Motor neuron (in vitro differentiated cells): ENCODE results near the gene HHATL. TPM values are rescaled to one million over a fixed set of nuclear protein-coding genes. Genes with fewer than 3 reads are reported as not detected.
A peak's percentile ranks its signal among the peaks of the same experiment; 100 is the strongest.

ENCODE experiments used
- ATAC-seq, 8 experiments: fragments of 200-7000 bp; cut with Tn5 transposase; replicated peaks in 6 of 8; 2 replicates each; pipeline ENCODE4 v1.8.0; 2021; ENCODE audit warnings: mild to moderate bottlenecking in 8 of 8, moderate library complexity in 8 of 8
- H3K27ac ChIP-seq, 2 donors: fragments of 250-450 bp; sonication (Bioruptor Pico); 2 replicates each; pipeline ENCODE4 v1.9.0; 2021; ENCODE audit warnings: antibody characterized with exemption in 2 of 2, mild to moderate bottlenecking in 2 of 2, moderate library complexity in 1 of 2
- H3K4me1 ChIP-seq, 2 donors: fragments of 250-450 bp; sonication (Bioruptor Pico); replicated peaks in 1 of 2; 2 replicates each; pipeline ENCODE4 v1.6.1; 2021; ENCODE audit warnings: antibody characterized with exemption in 2 of 2, mild to moderate bottlenecking in 2 of 2, moderate library complexity in 1 of 2
- H3K4me3 ChIP-seq, 5 donors: fragments of 250-450 bp; sonication (Bioruptor Pico); 2 replicates each; pipeline ENCODE4 v1.9.0; 2021; ENCODE audit warnings: antibody characterized with exemption in 5 of 5, mild to moderate bottlenecking in 5 of 5, moderate library complexity in 4 of 5
- WGBS, 10 experiments: fragments of 450-650 bp; shearing (Covaris generic); methylation state at CpG; one replicate each; pipeline ENCODE4 v1.0.0; 2022; 5-methylcytosine and 5-hydroxymethylcytosine counted together
- in situ Hi-C, 9 experiments: fragments of 400-800 bp; cut with MboI; loops; one replicate each; pipeline ENCODE4 v1.15.0; 2021; ENCODE audit warnings: low sequenced_read_pairs in 9 of 9, low pct_unique_long_range_greater_than_20kb in 2 of 9; ENCODE audit not compliant: unreplicated experiment in 9 of 9
- total RNA-seq, 8 experiments: library from RNA; unstranded; fragments of 300-600 nt; gene quantifications; 2 replicates each; pipeline versions ENCODE4 v1.2.3 to v1.2.4, GENCODE V29; 2022

Gene HHATL
- total RNA-seq, 8 experiments from 2014 or later: 0.22 to 2.6 (median 1.2) TPM; not detected in 2

DNA sequence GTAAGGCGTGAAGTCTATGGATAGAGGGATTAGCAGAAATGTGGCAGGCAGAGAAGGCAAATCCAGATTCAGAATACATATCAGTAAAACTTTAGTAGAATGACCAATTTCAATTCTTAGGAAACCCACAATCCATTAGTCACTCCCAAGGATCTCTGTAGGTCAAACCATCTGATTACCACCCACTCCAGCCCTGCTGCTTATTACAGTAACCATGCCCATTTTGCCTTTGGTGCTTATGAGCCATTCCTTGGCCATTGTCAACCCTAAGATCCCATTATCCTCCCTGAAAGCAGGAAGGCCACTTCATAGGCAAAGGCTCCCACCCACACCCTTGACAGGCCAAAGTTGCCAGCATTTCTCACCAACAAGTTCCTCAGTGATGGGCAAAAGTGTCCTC lies 22.3 kb downstream of the HHATL start:
- ATAC-seq: no peak
- Histone ChIP-seq H3K27ac (no peak overlapping the region), H3K4me3 (no peak overlapping the region), H3K4me1 (peaks cover 2 to 9% of the 10 kb centered on the region in 2 donors)
- in situ Hi-C loops: no loop called here
- WGBS, 10 experiments: 73 to 88% (median 78%) methylated on average over 1 of the region's 1 CpG; no CpG with 5 or more reads in 6 of the 10 experiments

GRCh38 chr3:42678447-42678846 lies 24.2 kb downstream of the HHATL start:
- no peak overlapping the region for H3K4me3 ChIP-seq
- no peak overlapping the region for H3K27ac ChIP-seq
- in situ Hi-C loops: no loop called here

DNA sequence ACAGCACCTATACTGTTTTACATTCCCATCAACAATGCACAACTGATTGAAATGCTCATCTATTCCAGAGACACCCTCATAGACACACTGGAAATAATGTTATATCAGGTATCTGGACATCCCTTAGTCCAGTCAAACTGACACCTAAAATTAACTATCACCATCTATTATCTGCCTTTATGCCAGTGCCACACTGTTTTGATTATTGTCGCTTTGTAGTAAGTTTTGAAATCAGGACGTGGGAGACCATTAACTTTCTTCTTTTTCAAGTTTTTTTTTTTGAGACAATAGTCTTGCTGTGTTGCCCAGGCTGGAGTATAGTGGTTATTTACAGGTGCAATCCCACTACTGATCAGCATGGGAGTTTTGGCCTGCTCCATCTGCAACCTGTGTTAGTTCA lies 26.7 kb downstream of the HHATL start:
- ATAC-seq: no peak
- Histone ChIP-seq H3K27ac (no peak overlapping the region), H3K4me1 (no peaks in the 10 kb centered on the region), H3K4me3 (no peak overlapping the region)
- in situ Hi-C loops: no loop called here
- 43 to 100% (median 60%) methylated on average over 1 to 2 of the region's 2 CpGs; no CpG with 5 or more reads in 1 of the 10 experiments for WGBS, 10 experiments

More at GRCh38 chr3:42678447-42678846, 24.2 kb downstream of the HHATL start:
- H3K4me1 ChIP-seq: no peaks in the 10 kb centered on the region
- ATAC-seq: no peak
- 11 to 90% (median 80%) methylated on average over 1 to 2 of the region's 2 CpGs; no CpG with 5 or more reads in 3 of the 10 experiments for WGBS, 10 experiments

DNA sequence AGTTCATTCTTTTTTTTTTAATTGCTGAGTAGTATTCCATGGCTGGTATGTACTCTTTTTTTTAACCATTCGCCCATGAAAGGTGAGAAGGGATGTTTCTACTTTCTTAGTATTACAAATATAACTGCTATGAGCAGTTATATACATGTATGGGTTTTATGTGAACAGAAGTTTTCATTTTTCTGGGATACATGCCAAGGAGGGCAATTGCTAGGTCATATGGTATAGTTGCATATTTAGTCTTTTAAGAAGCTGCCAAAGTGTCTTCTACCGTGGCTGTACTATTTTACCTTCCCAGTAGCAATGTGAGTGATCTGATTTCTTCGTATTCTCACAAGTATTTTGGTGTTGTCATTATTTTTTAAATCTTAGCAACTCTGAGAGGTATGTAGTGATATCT lies 28.5 kb downstream of the HHATL start:
- H3K4me3 ChIP-seq: no peak overlapping the region
- in situ Hi-C loops: no loop called here
- H3K27ac ChIP-seq: no peak overlapping the region
- WGBS, 10 experiments: 22 to 100% (median 45%) methylated on average over 1 to 3 of the region's 3 CpGs; no CpG with 5 or more reads in 1 of the 10 experiments
- ATAC-seq: peak in 1 of 8 experiments; percentile 53
- H3K4me1 ChIP-seq: no peaks in the 10 kb centered on the region

GRCh38 chr3:42673082-42673481 lies 29.5 kb downstream of the HHATL start:
- H3K4me1 ChIP-seq: peaks cover under 1 to 3% of the 10 kb centered on the region in 2 donors
- no peak for ATAC-seq
- H3K4me3 ChIP-seq: no peak overlapping the region
- in situ Hi-C loops: no loop called here
- no peak overlapping the region for H3K27ac ChIP-seq

DNA sequence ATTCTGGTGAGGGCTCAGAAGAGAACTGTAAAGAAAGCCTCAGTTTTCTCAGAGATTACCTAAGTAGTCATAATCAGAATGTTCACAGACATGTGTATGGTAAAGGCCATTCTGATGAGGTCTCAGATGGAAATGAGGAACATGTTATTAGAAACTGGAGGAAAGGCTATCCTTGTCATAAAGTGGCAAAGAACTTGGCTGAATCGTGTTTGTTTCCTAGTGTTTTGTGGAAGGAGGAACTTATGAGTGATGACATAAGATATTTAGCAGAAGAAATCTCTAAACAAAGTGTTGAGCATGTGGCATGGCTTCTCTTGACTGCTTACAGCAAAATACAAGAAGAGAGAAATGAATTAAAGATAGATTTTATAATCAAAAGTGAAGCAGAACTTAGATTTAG lies 30.1 kb downstream of the HHATL start:
- 0 to 75% (median 50%) methylated on average over 1 of the region's 1 CpG; no CpG with 5 or more reads in 1 of the 10 experiments for WGBS, 10 experiments
- no peak for ATAC-seq
- H3K4me3 ChIP-seq: no peak overlapping the region
- in situ Hi-C loops: no loop called here
- H3K4me1 ChIP-seq: peaks cover 4 to 7% of the 10 kb centered on the region in 2 donors
- H3K27ac ChIP-seq: no peak overlapping the region

DNA sequence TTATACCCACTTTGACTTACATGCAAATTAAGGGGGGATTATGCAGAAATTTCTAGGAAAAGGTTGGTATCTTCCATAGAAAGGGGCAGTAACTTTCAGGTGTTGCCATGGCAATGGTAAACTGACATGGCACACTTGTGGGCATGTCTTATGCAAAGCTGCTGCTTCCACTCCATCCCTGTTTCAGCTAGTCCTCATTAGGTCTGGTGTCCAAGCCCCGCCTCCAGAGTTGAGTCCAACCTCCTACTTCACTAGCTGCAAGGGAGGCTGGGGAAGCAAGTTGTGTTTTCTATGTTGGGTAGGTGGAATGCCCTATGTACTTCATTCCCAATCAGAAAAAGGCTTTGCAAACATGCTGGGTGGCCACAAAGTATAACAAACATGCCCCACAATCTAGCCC lies 31.9 kb downstream of the HHATL start:
- in situ Hi-C loops: no loop called here
- Histone ChIP-seq H3K27ac (no peak overlapping the region), H3K4me3 (no peak overlapping the region), H3K4me1 (peaks cover 6 to 7% of the 10 kb centered on the region in 2 donors)
- ATAC-seq: peak in 1 of 8 experiments; percentile 22
- 50 to 100% (median 63%) methylated on average over 1 of the region's 1 CpG; no CpG with 5 or more reads in 5 of the 10 experiments for WGBS, 10 experiments

DNA sequence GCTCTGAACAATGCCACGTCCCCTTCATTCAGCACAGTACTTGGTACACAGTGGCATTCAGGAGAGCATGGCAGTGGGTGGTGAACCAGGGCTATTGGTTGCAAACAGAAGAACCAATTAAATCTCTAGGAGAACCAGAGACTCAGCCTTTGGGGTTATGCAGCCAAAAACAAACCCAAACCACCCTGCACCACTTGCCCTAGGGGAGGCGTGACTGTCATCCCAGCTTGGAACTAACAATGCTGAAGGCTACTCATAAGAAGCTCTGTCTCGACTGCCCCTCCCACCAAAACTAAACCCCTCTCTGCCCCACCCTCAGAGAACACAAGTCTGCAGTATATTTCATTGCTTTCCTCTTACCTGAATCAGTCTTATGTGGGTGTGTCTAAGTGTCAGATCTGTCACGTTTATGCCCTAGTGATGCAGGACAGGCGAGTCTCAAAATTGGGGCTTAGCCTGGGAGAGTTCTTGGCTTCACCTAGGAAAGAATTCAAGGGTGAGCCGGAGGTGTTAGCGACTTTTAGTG lies 32.5 kb downstream of the HHATL start:
- 60 to 100% (median 100%) methylated on average over 1 to 4 of the region's 7 CpGs; no CpG with 5 or more reads in 5 of the 10 experiments for WGBS, 10 experiments
- in situ Hi-C loops: no loop called here
- no peak for ATAC-seq

GRCh38 chr3:42668793-42669217 lies 33.8 kb downstream of the HHATL start:
- in situ Hi-C loops: no loop called here
- 10 to 100% (median 88%) methylated on average over 1 to 3 of the region's 4 CpGs; no CpG with 5 or more reads in 4 of the 10 experiments for WGBS, 10 experiments
- H3K4me3 ChIP-seq: no peak overlapping the region
- peak in 1 of 8 experiments; percentile 6 for ATAC-seq
- no peak overlapping the region for H3K27ac ChIP-seq
- peaks cover 6 to 7% of the 10 kb centered on the region in 2 donors for H3K4me1 ChIP-seq

More for the DNA sequence above, 32.5 kb downstream of the HHATL start:
- Histone ChIP-seq H3K4me3 (no peak overlapping the region), H3K4me1 (peaks cover 6 to 7% of the 10 kb centered on the region in 2 donors), H3K27ac (no peak overlapping the region)

DNA sequence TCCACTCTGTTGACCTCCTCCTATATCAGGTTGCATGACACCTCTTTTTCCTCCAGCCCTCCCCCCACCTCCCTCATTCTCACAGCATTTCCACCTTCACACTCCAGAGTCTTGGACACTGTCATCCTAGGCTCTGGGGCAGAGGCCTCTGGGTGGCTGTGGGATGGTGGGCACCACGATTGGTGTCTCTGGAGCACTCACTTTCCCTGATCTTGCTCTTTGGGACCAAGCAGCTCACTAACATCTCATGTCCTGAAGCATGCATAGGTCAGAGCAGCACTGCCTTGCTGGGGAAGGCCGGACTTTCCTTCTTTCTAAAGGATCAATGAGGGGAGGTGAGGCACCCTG lies 34.2 kb downstream of the HHATL start:
- no peak overlapping the region for H3K4me3 ChIP-seq
- H3K27ac ChIP-seq: no peak overlapping the region
- H3K4me1 ChIP-seq: peaks cover 6 to 7% of the 10 kb centered on the region in 2 donors
- WGBS, 10 experiments: 83 to 100% methylated on average over 1 of the region's 2 CpGs; no CpG with 5 or more reads in 8 of the 10 experiments
- no peak for ATAC-seq
- in situ Hi-C loops: no loop called here

- H3K27ac ChIP-seq: no peak overlapping the region
- ATAC-seq: peak; percentile 11 to 91 (median 74)
- 0 to 80% (median 18%) methylated on average over 1 to 7 of the region's 8 CpGs; no CpG with 5 or more reads in 2 of the 10 experiments for WGBS, 10 experiments
- no peak overlapping the region for H3K4me3 ChIP-seq
- H3K4me1 ChIP-seq: peaks cover 6 to 7% of the 10 kb centered on the region in 2 donors
- in situ Hi-C loops: no loop called here
These were observed 34.8 kb downstream of the HHATL start for GRCh38 chr3:42667523-42668412.

GRCh38 chr3:42667096-42667522 lies 35.5 kb downstream of the HHATL start:
- Histone ChIP-seq H3K4me1 (peaks cover 6 to 7% of the 10 kb centered on the region in 2 donors), H3K27ac (no peak overlapping the region), H3K4me3 (no peak overlapping the region)
- no peak for ATAC-seq
- WGBS, 10 experiments: 60 to 91% (median 78%) methylated on average over 1 to 4 of the region's 7 CpGs; no CpG with 5 or more reads in 7 of the 10 experiments
- in situ Hi-C loops: no loop called here

- in situ Hi-C loops: no loop called here
- H3K4me1 ChIP-seq: peaks cover 6 to 7% of the 10 kb centered on the region in 2 donors
- no peak overlapping the region for H3K27ac ChIP-seq
- no peak for ATAC-seq
- 24 to 100% (median 80%) methylated on average over 1 to 3 of the region's 4 CpGs; no CpG with 5 or more reads in 4 of the 10 experiments for WGBS, 10 experiments
- H3K4me3 ChIP-seq: no peak overlapping the region
These were observed 36.0 kb downstream of the HHATL start for GRCh38 chr3:42666577-42666998.
